K562 (cell line): ENCODE measurements around the gene ADAMTS14. TPM values are rescaled to one million over a fixed set of nuclear protein-coding genes. Genes with fewer than 3 reads are reported as not detected.

Experiments
- COPS2 ChIP-seq: fragments of 450-650 bp; conservative IDR thresholded peaks from 2 replicates; pipeline ENCODE4 v1.6.1; 2016; ENCODE audit warnings: mild to moderate bottlenecking, moderate library complexity
- CTCF ChIP-seq, 3 experiments: IDR thresholded peaks in 2 of 3; conservative IDR thresholded peaks in 1 of 3; 2 replicates each; pipeline ENCODE4 v1.5.1; 2011 to 2012; ENCODE audit warnings: low read length in 3 of 3, mild to moderate bottlenecking in 3 of 3, control low read depth in 2 of 3, improper control_type of control experiment in 1 of 3, inconsistent platforms in 1 of 3, low read depth in 1 of 3, mixed read lengths in 1 of 3, moderate library complexity in 1 of 3; ENCODE audit not compliant: insufficient read depth in 2 of 3
- FOXP1 ChIP-seq: sonication (generic); formaldehyde crosslinking; IDR thresholded peaks from 2 replicates; pipeline ENCODE4 v1.8.0; 2022; ENCODE audit warnings: mild to moderate bottlenecking, missing genetic modification reagents
- GTF3C2 ChIP-seq: IDR thresholded peaks from 3 replicates; pipeline ENCODE4 v1.6.1; 2011; ENCODE audit warnings: borderline replicate concordance, mild to moderate bottlenecking, moderate library complexity; ENCODE audit not compliant: insufficient read length; ENCODE audit errors: extremely low read depth
- HIVEP1 ChIP-seq: fragments of 250-450 bp; sonication (Bioruptor Pico); IDR thresholded peaks from 2 replicates; pipeline ENCODE4 v1.4.0; 2020; ENCODE audit warnings: mild to moderate bottlenecking
- HSF4 ChIP-seq: fragments of 250-450 bp; sonication (Bioruptor Pico); IDR thresholded peaks from 2 replicates; pipeline ENCODE4 v2.1.2; 2022; ENCODE audit warnings: mild to moderate bottlenecking, moderate library complexity, borderline replicate concordance
- IRF9 ChIP-seq: fragments of 450-650 bp; IDR thresholded peaks from 2 replicates; pipeline ENCODE4 v1.6.1; 2016; ENCODE audit warnings: missing biosample characterization, missing genetic modification characterization
- L3MBTL2 ChIP-seq: fragments of 450-650 bp; IDR thresholded peaks from 2 replicates; pipeline ENCODE4 v1.6.1; 2016; ENCODE audit warnings: mild to moderate bottlenecking, moderate library complexity
- LARP7 ChIP-seq: fragments of 450-650 bp; IDR thresholded peaks from 2 replicates; pipeline ENCODE4 v1.6.1; 2016
- MAZ ChIP-seq, 2 experiments: fragments of 450-650 bp in 1 of 2; sonication (generic) in 1 of 2; formaldehyde crosslinking; IDR thresholded peaks in 1 of 2; conservative IDR thresholded peaks in 1 of 2; 2 replicates each; pipeline versions ENCODE4 v1.4.0 to v1.5.0; 2020; ENCODE audit warnings: mild to moderate bottlenecking in 1 of 2, missing genetic modification reagents in 1 of 2
- MTA1 ChIP-seq: fragments of 450-650 bp; IDR thresholded peaks from 2 replicates; pipeline ENCODE4 v1.6.1; 2017; ENCODE audit warnings: borderline replicate concordance
- POU5F1 ChIP-seq: fragments of 150-350 bp; IDR thresholded peaks from 2 replicates; pipeline ENCODE4 v1.6.1; 2014; ENCODE audit warnings: borderline replicate concordance, low read length, low read depth, mild to moderate bottlenecking; ENCODE audit not compliant: partially characterized antibody
- RBFOX2 ChIP-seq: fragments of 200-400 bp; formaldehyde crosslinking; IDR thresholded peaks from 2 replicates; pipeline ENCODE4 v1.6.1; 2017; ENCODE audit warnings: low read depth, mild to moderate bottlenecking, low read length, moderate library complexity
- SAFB2 ChIP-seq: fragments of 200-400 bp; formaldehyde crosslinking; IDR thresholded peaks from 2 replicates; pipeline ENCODE4 v1.6.1; 2018; ENCODE audit warnings: borderline replicate concordance, low read length, low read depth, moderate library complexity; ENCODE audit not compliant: severe bottlenecking
- TAF7 ChIP-seq: fragments of 450-650 bp; IDR thresholded peaks from 2 replicates; pipeline ENCODE4 v1.6.1; 2016; ENCODE audit warnings: missing genetic modification characterization, missing compliant biosample characterization
- TCFL5 ChIP-seq: fragments of 250-450 bp; sonication (Bioruptor Pico); conservative IDR thresholded peaks from 2 replicates; pipeline ENCODE4 v1.6.1; 2021; ENCODE audit warnings: mild to moderate bottlenecking, moderate library complexity, matching md5 sums
- ZFP30 ChIP-seq: fragments of 250-450 bp; sonication (Bioruptor Pico); IDR thresholded peaks from 2 replicates; pipeline ENCODE4 v1.8.0; 2022; ENCODE audit warnings: moderate library complexity, mild to moderate bottlenecking, inconsistent platforms, borderline replicate concordance
- ZKSCAN1 ChIP-seq: fragments of 150-350 bp; IDR thresholded peaks from 2 replicates; pipeline ENCODE4 v1.6.1; 2016; ENCODE audit warnings: low read depth, low read length
- ZNF589 ChIP-seq: fragments of 200-800 bp; sonication (Bioruptor generic); IDR thresholded peaks from 2 replicates; pipeline ENCODE4 v1.6.1; 2016; ENCODE audit warnings: low read depth, missing genetic modification characterization, missing compliant biosample characterization
- ZNF77 ChIP-seq: fragments of 250-450 bp; sonication (Bioruptor Pico); IDR thresholded peaks from 2 replicates; pipeline ENCODE4 v1.5.0; 2020
- polyA plus RNA-seq, 8 experiments: library from polyadenylated mRNA; depleted of rRNA in 4 of 8; stranded (reverse) in 5 of 8; unstranded in 3 of 8; fragments of >200 nt; fragmentation: Nextera tagmentation in 2 of 8; fragmentation: Illumina TruSeq in 1 of 8; extraction: Ambion mirVana in 2 of 8; extraction: Trizol in 1 of 8; gene quantifications; 2 replicates each; pipeline versions ENCODE4 v1.2.1 to v1.2.3, GENCODE V29; 2011 to 2014; ENCODE audit warnings: inconsistent platforms in 1 of 8, missing spikeins in 1 of 8
- total RNA-seq, 7 experiments: library from RNA; depleted of rRNA in 6 of 7; stranded (reverse); fragments of >200 nt in 6 of 7; fragmentation: Illumina TruSeq in 2 of 7; extraction: Trizol in 2 of 7; gene quantifications; 2 replicates each; pipeline versions ENCODE4 v1.2.1 to v1.2.3, GENCODE V29; 2011 to 2021; ENCODE audit warnings: low replicate concordance in 1 of 7
- TF ChIP-seq, protein P1 (sequence below): sonication (generic); formaldehyde crosslinking; IDR thresholded peaks from 2 replicates; pipeline ENCODE4 v1.8.1; 2023; ENCODE audit warnings: mild to moderate bottlenecking, missing genetic modification reagents

ADAMTS14 gene
- total and polyA plus RNA-seq, 9 of the 15 experiments (the other 6 are each of a cell fraction or from before 2014, with no cell fraction given): 0.04 to 37.4 (median 15.9) TPM

- TF ChIP-seq RBFOX2: no peak
- TF ChIP-seq ZNF77: no peak
- no peak for TF ChIP-seq SAFB2
- TF ChIP-seq L3MBTL2: no peak
- TF ChIP-seq GTF3C2: no peak
- no peak for TF ChIP-seq MAZ (CRISPR knock-in tag; conservative IDR thresholded peaks at IDR 0.05 in 1 of 2, IDR thresholded peaks at IDR 0.05 in 1 of 2)
- TF ChIP-seq HIVEP1 (CRISPR knock-in tag): no peak
- TF ChIP-seq CTCF (IDR thresholded peaks at IDR 0.05 in 2 of 3, conservative IDR thresholded peaks at IDR 0.05 in 1 of 3; ENCODE audit: insufficient read depth in 2 of 3, low read depth in 1 of 3, low read length in 3 of 3): no peak
- TF ChIP-seq IRF9 (tag): no peak
- no peak for TF ChIP-seq LARP7
- TF ChIP-seq COPS2: no peak
- no peak for TF ChIP-seq TAF7 (tag)
- no peak for TF ChIP-seq POU5F1
- no peak for TF ChIP-seq MTA1
- no peak for TF ChIP-seq TCFL5 (CRISPR knock-in tag)
- no peak for TF ChIP-seq FOXP1
- TF ChIP-seq, protein P1, sequence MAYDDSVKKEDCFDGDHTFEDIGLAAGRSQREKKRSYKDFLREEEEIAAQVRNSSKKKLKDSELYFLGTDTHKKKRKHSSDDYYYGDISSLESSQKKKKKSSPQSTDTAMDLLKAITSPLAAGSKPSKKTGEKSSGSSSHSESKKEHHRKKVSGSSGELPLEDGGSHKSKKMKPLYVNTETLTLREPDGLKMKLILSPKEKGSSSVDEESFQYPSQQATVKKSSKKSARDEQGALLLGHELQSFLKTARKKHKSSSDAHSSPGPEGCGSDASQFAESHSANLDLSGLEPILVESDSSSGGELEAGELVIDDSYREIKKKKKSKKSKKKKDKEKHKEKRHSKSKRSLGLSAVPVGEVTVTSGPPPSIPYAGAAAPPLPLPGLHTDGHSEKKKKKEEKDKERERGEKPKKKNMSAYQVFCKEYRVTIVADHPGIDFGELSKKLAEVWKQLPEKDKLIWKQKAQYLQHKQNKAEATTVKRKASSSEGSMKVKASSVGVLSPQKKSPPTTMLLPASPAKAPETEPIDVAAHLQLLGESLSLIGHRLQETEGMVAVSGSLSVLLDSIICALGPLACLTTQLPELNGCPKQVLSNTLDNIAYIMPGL (CRISPR knock-in tag): no peak
- TF ChIP-seq HSF4: no peak
- TF ChIP-seq ZFP30: no peak
- no peak for TF ChIP-seq ZNF589 (CRISPR knock-in tag)
- 0 out of 2 replicates have a peak, but pooled peaks have one; percentile 7 for TF ChIP-seq ZKSCAN1
Observed at GRCh38 chr10:70699063-70699658, 26.9 kb downstream of the ADAMTS14 start (continued).
